Activated T-cell treated with anti-CD3 and anti-CD28 coated beads for 1 hour (primary cell): Measurements from ENCODE around the gene MINK1.
"Not testable (repeated sequence)": the region's sequence is repeated elsewhere in the genome, so short reads cannot be mapped to it uniquely, and the experiment has no call there.

Experiments
- DNase-seq: peaks from one replicate; pipeline ENCODE4 v3.0.0-alpha.2; 2020; ENCODE audit warnings: low read depth

The MINK1 gene

DNA sequence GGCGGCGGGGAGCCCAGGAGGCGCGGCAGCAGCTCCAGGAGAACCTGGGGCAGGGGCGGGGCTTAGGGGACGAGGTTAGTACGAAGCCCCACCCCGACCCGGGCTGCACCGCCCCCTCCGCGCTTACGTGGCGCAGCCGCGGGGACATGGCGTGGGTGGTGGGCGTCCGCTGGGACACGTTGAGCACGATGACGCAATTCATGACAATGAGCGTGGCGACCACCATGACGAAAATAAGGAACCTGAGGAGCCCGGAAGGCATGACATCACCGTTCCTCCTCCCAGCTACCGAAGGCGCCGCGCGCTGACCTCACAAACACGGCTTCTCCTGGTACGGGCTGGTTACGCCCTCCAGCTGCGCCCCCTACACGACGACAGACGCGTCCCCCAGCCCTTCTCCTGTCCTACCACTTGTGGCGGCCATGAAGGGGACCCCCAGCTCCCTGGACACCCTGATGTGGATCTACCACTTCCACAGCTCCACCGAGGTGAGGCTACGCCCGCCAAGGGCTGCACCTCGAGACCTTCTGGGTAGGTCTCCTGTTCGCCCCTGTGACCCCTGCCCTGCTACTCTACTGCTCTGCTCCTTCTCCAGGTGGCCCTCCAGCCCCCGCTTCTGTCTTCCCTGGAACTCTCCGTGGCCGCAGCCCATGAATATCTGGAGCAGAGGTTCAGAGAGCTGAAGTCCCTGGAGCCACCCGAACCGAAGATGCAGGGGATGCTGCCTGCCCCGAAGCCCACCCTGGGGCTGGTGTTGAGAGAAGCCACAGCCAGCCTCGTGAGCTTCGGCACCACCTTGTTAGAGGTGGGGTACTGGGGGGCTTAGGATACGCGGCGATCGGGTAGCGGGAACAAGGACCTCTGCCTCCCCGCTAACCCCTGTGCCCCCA is 66.4 kb downstream of the MINK1 start, which contains the start of gene C17orf107:
Gene C17orf107 (plus strand): TSS at position 196 of the 890 bp plus-strand sequence. CDS start 227 bp downstream, at position 423.
- peak; percentile 87 for DNase-seq

GRCh38 chr17:4900231-4901107 is 67.3 kb downstream of the MINK1 start:
- DNase-seq: peak; percentile 30

DNA sequence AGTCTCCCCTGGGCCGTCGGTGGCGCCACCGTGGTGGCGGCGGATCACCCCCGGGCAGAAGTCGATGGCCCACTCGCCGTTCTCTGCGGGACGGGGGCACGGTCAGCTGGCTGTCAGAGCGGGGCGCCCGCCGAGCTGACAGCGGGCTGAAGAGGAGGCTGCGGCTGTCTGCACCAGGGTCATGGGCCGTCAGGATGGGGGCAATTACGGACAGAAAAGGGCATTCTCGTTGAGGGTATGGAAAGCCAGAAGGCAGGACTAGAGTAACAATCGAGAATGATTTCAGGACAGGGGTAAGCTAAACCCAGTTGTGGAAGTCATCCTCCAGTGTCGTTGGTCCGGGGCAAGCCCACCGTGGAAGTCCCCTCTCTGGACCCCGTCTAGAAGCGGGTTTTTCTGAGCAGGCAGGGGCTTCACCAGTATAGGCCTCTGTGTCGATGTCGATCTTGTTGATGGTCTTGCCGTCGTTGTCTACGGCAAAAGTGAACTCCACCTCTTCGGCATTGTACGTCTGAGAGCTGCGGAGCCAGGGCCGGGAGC is 68.0 kb downstream of the MINK1 start:
- DNase-seq: no peak

DNA sequence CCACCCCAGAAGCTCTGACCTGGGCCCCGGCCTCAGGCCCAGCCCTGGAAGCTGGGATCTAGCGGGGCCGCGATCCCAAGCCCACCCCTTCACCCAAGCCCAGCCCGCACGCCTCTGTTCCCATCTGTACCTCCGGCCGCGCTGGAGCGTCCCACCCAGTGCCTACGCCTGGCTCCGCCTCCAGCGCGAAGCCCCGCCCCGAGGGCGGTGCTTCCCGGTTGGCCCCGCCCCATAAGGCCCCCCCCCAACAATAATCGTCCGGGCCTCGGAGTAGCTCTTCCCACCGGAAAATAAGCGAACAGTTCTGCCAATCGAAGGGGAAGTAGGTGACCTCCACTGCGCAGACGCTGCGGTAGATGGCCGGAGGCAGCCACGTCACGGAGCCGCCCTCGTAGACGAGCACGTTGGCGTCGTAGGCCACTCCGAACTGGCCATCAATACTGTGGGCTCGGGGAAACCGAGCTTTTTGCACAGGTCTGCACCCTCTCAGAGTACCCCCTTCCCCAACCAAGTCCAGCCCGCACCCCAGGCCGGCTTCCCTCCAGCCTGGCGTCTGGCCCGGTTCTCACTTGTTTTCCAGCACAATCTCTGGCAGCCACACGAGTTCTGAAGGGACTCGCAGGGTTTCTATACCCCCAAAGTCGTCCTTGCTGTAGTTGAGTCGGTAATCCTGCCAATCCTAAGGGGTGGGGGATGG is 68.7 kb downstream of the MINK1 start:
- no peak for DNase-seq

DNA sequence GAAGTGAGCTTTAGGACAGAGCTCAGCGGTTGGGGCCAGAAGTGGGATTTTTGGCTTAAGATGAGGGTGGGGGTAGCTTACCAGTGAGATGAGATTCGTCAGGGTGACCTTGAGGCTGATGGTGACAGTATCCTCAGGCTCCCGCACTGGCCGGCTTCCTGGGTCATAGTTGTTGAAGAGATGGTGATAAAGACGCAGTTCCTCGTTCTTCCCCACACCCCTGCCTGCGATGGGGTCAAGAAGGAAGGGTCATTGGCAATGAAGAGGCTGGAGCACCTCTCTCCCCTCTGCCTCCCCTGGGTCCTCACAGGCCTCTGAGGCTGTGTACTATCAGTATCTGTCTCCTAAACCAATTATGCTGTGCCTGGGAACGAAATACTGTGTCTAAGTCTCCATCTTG is 69.4 kb downstream of the MINK1 start:
- no peak for DNase-seq

DNA sequence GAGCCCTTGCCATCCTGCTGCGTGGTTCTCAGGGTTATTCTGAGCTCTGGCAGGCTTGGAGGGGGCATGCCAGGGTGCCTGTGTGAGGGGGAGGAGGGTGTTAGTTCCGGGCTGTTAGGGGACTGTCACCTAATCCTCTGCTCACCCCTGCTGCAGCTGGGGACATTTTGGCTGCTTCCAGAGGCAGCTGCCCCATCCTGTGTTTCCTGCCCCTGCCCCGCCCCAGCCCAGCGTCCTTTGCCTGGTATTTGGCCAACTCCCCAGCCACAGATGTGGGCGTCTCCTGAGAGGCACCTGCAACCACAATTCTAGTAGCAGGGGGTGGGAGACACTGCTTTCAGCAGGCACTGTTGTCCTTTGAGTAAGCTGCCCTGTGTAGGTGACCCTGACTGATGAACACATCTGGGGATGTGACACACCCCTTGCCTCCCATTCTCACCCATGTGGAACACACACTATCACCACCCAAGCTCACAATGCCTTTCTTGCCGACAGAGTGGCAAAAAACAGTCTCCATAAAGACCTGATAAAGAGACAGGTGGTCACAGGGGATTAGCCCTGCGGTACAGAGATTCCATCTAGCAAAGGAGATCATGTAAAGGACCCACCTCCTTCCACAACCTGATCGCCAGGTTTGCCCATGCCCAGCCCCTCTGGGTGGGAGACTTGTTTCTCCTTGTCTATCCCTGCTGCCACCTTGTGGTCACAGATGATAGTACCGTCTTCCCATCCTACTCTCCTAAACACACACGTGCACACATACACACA is 70.1 kb downstream of the MINK1 start, which contains the start of gene CHRNE:
Gene CHRNE (minus strand): TSS at position 48 of the 768 bp plus-strand sequence. CDS start 35 bp downstream, at position 13.
- DNase-seq: peak; percentile 60

GRCh38 chr17:4906642-4907041 is 73.5 kb downstream of the MINK1 start:
- not testable (repeated sequence) for DNase-seq

- DNase-seq: no peak
Observed at GRCh38 chr17:4908301-4908700, 75.2 kb downstream of the MINK1 start.

GRCh38 chr17:4908711-4909496 is 75.8 kb downstream of the MINK1 start:
- peak; percentile 55 for DNase-seq

DNA sequence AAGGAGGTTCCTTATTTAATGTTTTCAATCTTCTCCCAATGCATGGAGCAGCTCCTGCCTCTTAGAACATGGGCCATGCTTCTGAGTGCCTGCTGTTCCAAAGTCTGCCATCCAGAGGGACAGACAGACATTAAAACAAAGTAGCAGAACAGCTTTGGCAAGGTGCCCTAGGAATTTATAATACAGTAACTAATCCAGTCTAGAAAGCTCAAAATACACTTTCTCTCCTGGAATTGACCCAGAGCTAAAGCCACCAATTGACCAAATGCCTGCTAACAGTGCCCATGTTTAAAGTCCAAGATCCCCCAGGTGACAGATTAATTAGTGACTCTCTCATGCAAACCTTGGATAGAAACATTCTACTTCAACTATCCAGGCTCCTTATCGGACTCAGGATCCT is 80.9 kb downstream of the MINK1 start:
- no peak for DNase-seq

GRCh38 chr17:4914551-4914950 is 81.4 kb downstream of the MINK1 start:
- not testable (repeated sequence) for DNase-seq

- no peak for DNase-seq
Observed at GRCh38 chr17:4919511-4920047, 86.4 kb downstream of the MINK1 start.

- DNase-seq: no peak
Observed at GRCh38 chr17:4920351-4921048, 87.4 kb downstream of the MINK1 start.

GRCh38 chr17:4921320-4921719 is 88.2 kb downstream of the MINK1 start:
- DNase-seq: no peak

DNA sequence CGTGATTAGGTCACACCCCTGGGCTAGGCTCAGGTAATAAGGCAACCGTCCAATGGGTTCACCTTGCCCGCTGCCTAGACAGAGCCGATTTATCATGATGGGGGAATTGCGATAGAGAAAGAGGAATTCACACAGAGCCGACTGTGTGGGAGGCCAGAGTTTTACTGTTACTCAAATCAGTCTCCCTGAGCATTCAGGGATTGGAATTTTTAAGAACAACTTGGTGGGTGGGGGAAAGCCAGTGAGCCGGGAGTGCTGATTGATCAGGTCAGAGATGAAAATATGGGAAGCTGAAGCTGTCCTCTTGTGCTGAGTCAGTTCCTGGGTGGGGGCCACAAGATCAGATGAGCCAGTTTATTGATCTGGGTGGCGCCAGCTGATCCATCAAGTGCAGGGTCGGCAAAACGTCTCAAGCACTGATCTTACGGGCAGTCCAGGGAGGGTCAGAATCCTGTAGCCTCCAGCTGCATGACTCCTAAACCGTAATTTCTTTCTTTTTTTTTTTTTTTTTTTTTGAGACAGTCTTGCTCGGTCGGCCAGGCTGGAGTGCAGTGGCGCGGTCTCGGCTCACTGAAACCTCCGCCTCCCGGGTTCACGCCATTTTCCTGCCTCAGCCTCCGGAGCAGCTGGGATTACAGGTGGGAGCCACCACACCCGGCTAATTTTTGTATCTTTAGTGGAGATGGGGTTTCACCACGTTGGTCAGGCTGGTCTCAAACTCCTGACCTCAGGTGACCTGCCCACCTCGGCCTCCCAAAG is 93.6 kb downstream of the MINK1 start:
- not testable (repeated sequence) for DNase-seq

DNA sequence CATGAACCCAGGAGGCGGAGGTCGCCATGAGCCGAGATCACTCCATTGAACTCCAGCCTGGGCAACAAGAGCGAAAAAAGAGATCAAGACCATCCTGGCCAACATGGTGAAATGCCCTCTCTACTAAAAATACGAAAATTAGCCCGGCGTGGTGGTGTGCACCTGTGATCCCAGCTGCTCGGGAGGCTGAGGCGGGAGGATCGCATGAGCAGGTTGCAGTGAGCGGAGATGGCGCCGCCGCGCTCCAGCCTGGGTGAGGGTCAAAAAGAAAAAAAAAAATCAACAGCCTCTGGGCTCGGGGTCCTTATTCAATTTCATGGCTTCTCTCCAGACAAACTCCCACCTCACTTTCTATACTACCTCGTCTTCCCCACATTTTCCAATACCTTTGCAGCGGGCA is 95.7 kb downstream of the MINK1 start:
- DNase-seq: no peak

GRCh38 chr17:4931963-4932362 is 98.8 kb downstream of the MINK1 start, which contains the start of gene GP1BA:
GP1BA (plus strand) TSS chr17:4932277; CDS start chr17:4932605, 328 bp downstream.
- no peak for DNase-seq

GRCh38 chr17:4932756-4933155 is 99.6 kb downstream of the MINK1 start:
- no peak for DNase-seq
